IMR-90 (cell line): ENCODE data around the gene FAAP100. TPM values are rescaled to one million over a fixed set of nuclear protein-coding genes. Genes with fewer than 3 reads are reported as not detected.

Experiments
- ATAC-seq: fragments of 200-7000 bp; cut with Tn5 transposase; 2 replicates; pipeline ENCODE4 v1.9.1; 2020; ENCODE audit warnings: low read depth, mild to moderate bottlenecking, moderate library complexity
- BruUV-seq: library from RNA; stranded (reverse); fragments of 400-500 nt; replicated peaks from 2 replicates; lab custom pipeline; 2021; lab: Mats Ljungman, UMichigan
- CTCF ChIA-PET: fragments of 300-600 bp; formaldehyde crosslinking; extraction: SDS; loops from one replicate; lab custom pipeline; 2021; ENCODE audit warnings: antibody characterized with exemption; lab: Yijun Ruan, JAX
- POLR2A ChIA-PET: fragments of 300-600 bp; sonication (Branson Sonifier 250); formaldehyde crosslinking; loops from one replicate; lab custom pipeline; 2022; ENCODE audit warnings: antibody characterized with exemption; ENCODE audit not compliant: unreplicated experiment; lab: Charles Lee
- DNase-seq: peaks from one replicate; pipeline ENCODE4 v3.0.0; 2013
- H2AFZ ChIP-seq: replicated peaks from 2 replicates; pipeline ENCODE3; 2013; ENCODE audit warnings: low read length, mild to moderate bottlenecking; ENCODE audit not compliant: poor library complexity
- H2AK5ac ChIP-seq: 2 replicates; pipeline ENCODE4 v1.6.1; 2013; ENCODE audit warnings: low read depth, low read length, inconsistent platforms
- H2AK9ac ChIP-seq: replicated peaks from 2 replicates; pipeline ENCODE3; 2013; ENCODE audit warnings: mild to moderate bottlenecking, low read depth, low read length, moderate library complexity; ENCODE audit not compliant: poor library complexity
- H2BK120ac ChIP-seq: 2 replicates; pipeline ENCODE4 v1.6.1; 2013; ENCODE audit warnings: low read depth, low read length, inconsistent platforms
- H2BK15ac ChIP-seq: 3 replicates; pipeline ENCODE4 v1.6.1; 2013; ENCODE audit warnings: low read depth, low read length, inconsistent platforms
- H2BK20ac ChIP-seq: 2 replicates; pipeline ENCODE4 v1.6.1; 2013; ENCODE audit warnings: low read depth, mild to moderate bottlenecking, inconsistent platforms, low read length, moderate library complexity
- H2BK5ac ChIP-seq: 2 replicates; pipeline ENCODE4 v1.6.1; 2013; ENCODE audit warnings: mild to moderate bottlenecking, low read depth, low read length, inconsistent platforms; ENCODE audit not compliant: poor library complexity, severe bottlenecking
- H3K14ac ChIP-seq: replicated peaks from 2 replicates; pipeline ENCODE4 v1.6.1; 2013; ENCODE audit warnings: low read depth, low read length, inconsistent platforms
- H3K18ac ChIP-seq: 2 replicates; pipeline ENCODE4 v1.6.1; 2013; ENCODE audit warnings: low read depth, low read length, control low read depth
- H3K23ac ChIP-seq: 2 replicates; pipeline ENCODE4 v1.6.1; 2013; ENCODE audit warnings: low read depth, low read length, inconsistent platforms
- H3K27ac ChIP-seq: 2 replicates; pipeline ENCODE4 v1.5.1; 2013; ENCODE audit warnings: mild to moderate bottlenecking, control low read depth, low read length; ENCODE audit not compliant: insufficient read depth
- H3K27me3 ChIP-seq: 2 replicates; pipeline ENCODE4 v1.6.1; 2013; ENCODE audit warnings: low read length; ENCODE audit not compliant: control insufficient read depth, insufficient read depth
- H3K36me3 ChIP-seq: 2 replicates; pipeline ENCODE4 v1.6.1; 2013; ENCODE audit warnings: low read length, mixed read lengths; ENCODE audit not compliant: control insufficient read depth, insufficient read depth
- H3K4ac ChIP-seq: 2 replicates; pipeline ENCODE4 v1.6.1; 2013; ENCODE audit warnings: low read depth, low read length, inconsistent platforms
- H3K4me1 ChIP-seq: 2 replicates; pipeline ENCODE4 v1.6.1; 2013; ENCODE audit warnings: low read length, mixed read lengths; ENCODE audit not compliant: control insufficient read depth, insufficient read depth
- H3K4me2 ChIP-seq: 2 replicates; pipeline ENCODE4 v1.6.1; 2013; ENCODE audit warnings: low read depth, mild to moderate bottlenecking, control low read depth, low read length, moderate library complexity
- H3K4me3 ChIP-seq: 2 replicates; pipeline ENCODE4 v1.5.1; 2013; ENCODE audit warnings: low read depth, mild to moderate bottlenecking, control low read depth, low read length, moderate library complexity; ENCODE audit not compliant: insufficient read depth
- H3K56ac ChIP-seq: 2 replicates; pipeline ENCODE4 v1.6.1; 2013; ENCODE audit warnings: low read length, inconsistent platforms; ENCODE audit not compliant: insufficient read depth; ENCODE audit errors: extremely low read depth
- H3K79me1 ChIP-seq, 2 experiments: 2 replicates each; pipeline ENCODE4 v1.6.1; 2013; ENCODE audit warnings: low read length in 2 of 2, inconsistent platforms in 1 of 2, low read depth in 1 of 2
- H3K9ac ChIP-seq: 2 replicates; pipeline ENCODE4 v1.6.1; 2013; ENCODE audit warnings: low read depth, low read length, control low read depth
- H3K9me1 ChIP-seq: 2 replicates; pipeline ENCODE4 v1.6.1; 2013; ENCODE audit warnings: low read length, inconsistent platforms; ENCODE audit not compliant: insufficient read depth
- H3K9me3 ChIP-seq: 2 replicates; pipeline ENCODE4 v1.6.1; 2013; ENCODE audit warnings: low read length; ENCODE audit not compliant: control insufficient read depth, insufficient read depth
- H4K20me1 ChIP-seq: 2 replicates; pipeline ENCODE4 v1.6.1; 2013; ENCODE audit warnings: low read length, inconsistent platforms; ENCODE audit not compliant: insufficient read depth
- H4K5ac ChIP-seq: 2 replicates; pipeline ENCODE4 v1.6.1; 2013; ENCODE audit warnings: mild to moderate bottlenecking, low read depth, low read length, control low read depth
- H4K8ac ChIP-seq, 2 experiments: 2 replicates each; pipeline ENCODE4 v1.6.1; 2013; ENCODE audit warnings: low read depth in 2 of 2, low read length in 2 of 2, control low read depth in 1 of 2, inconsistent platforms in 1 of 2
- H4K91ac ChIP-seq: 2 replicates; pipeline ENCODE4 v1.6.1; 2013; ENCODE audit warnings: low read depth, low read length, inconsistent platforms; ENCODE audit not compliant: insufficient read depth
- BHLHE40 ChIP-seq: fragments of 150-350 bp; IDR thresholded peaks from 2 replicates; pipeline ENCODE4 v1.6.1; 2016; ENCODE audit warnings: mild to moderate bottlenecking, low read depth, low read length
- FOS ChIP-seq: fragments of 150-350 bp; IDR thresholded peaks from 2 replicates; pipeline ENCODE4 v1.6.1; 2016; ENCODE audit warnings: low read depth, low read length
- MAZ ChIP-seq: IDR thresholded peaks from 2 replicates; pipeline ENCODE4 v1.6.1; 2012; ENCODE audit warnings: low read depth, mild to moderate bottlenecking, low read length, improper control_type of control experiment, moderate library complexity, borderline replicate concordance
- POLR2A ChIP-seq: IDR thresholded peaks from 2 replicates; pipeline ENCODE4 v1.6.1; 2012; ENCODE audit warnings: mild to moderate bottlenecking, low read depth, low read length
- RAD21 ChIP-seq: IDR thresholded peaks from 2 replicates; pipeline ENCODE4 v1.6.1; 2012; ENCODE audit warnings: low read length, improper control_type of control experiment
- RFX5 ChIP-seq: IDR thresholded peaks from 2 replicates; pipeline ENCODE4 v1.8.0; 2012; ENCODE audit warnings: low read depth, mild to moderate bottlenecking, low read length, moderate library complexity
- SMC3 ChIP-seq: fragments of 150-350 bp; IDR thresholded peaks from 2 replicates; pipeline ENCODE4 v1.6.1; 2016; ENCODE audit warnings: low read depth, mild to moderate bottlenecking, antibody characterized with exemption, low read length, moderate library complexity
- WGBS, 2 experiments: methylation state at CpG; one replicate each; pipeline versions ENCODE4 v1.1.5 to v1.1.7; 2013; ENCODE audit warnings: missing lambda C conversion rate in 2 of 2; ENCODE audit not compliant: insufficient read length in 1 of 2; ENCODE audit errors: extremely low coverage in 2 of 2; 5-methylcytosine and 5-hydroxymethylcytosine counted together
- dilution Hi-C: fragments of 300-500 bp; cut with HindIII; formaldehyde crosslinking; loops from one replicate; pipeline ENCODE4 v1.14.3; 2018; ENCODE audit warnings: low sequenced_read_pairs; ENCODE audit not compliant: unreplicated experiment
- in situ Hi-C: fragments of 300-500 bp; cut with MboI; formaldehyde crosslinking; loops from 3 replicates; pipeline ENCODE4 v1.14.3; 2019; ENCODE audit warnings: low sequenced_read_pairs, inconsistent platforms, mixed read lengths
- intact Hi-C: fragments of 100-400 bp; cut with micrococcal nuclease; formaldehyde crosslinking; loops from 2 replicates; pipeline ENCODE4 v1.10.0; 2022
- polyA plus RNA-seq, 3 experiments: library from polyadenylated mRNA; depleted of rRNA; stranded (reverse); fragments of >200 nt; gene quantifications; 2 replicates each; pipeline ENCODE4 v1.2.3, GENCODE V29; 2012; ENCODE audit warnings: low replicate concordance in 1 of 3
- total RNA-seq: library from RNA; depleted of rRNA; stranded (reverse); fragments of >200 nt; gene quantifications from 2 replicates; pipeline ENCODE4 v1.2.3, GENCODE V29; 2012
- TF ChIP-seq, protein P1 (sequence below): fragments of 150-350 bp; IDR thresholded peaks from 2 replicates; pipeline ENCODE4 v1.6.1; 2016; ENCODE audit warnings: low read depth, mild to moderate bottlenecking, low read length, moderate library complexity, borderline replicate concordance
- TF ChIP-seq, protein P2 (sequence below): fragments of 150-350 bp; IDR thresholded peaks from 2 replicates; pipeline ENCODE4 v1.6.1; 2017; ENCODE audit warnings: mild to moderate bottlenecking, antibody characterized with exemption, low read length, low read depth
- TF ChIP-seq, protein P3 (sequence below): conservative IDR thresholded peaks from 2 replicates; pipeline ENCODE4 v1.5.1; 2012; ENCODE audit warnings: mild to moderate bottlenecking, low read depth, low read length, improper control_type of control experiment

Gene FAAP100
- total and polyA plus RNA-seq, 2 of the 4 experiments (the other 2 are of a cell fraction) = 7.9 to 24.8 TPM

DNA sequence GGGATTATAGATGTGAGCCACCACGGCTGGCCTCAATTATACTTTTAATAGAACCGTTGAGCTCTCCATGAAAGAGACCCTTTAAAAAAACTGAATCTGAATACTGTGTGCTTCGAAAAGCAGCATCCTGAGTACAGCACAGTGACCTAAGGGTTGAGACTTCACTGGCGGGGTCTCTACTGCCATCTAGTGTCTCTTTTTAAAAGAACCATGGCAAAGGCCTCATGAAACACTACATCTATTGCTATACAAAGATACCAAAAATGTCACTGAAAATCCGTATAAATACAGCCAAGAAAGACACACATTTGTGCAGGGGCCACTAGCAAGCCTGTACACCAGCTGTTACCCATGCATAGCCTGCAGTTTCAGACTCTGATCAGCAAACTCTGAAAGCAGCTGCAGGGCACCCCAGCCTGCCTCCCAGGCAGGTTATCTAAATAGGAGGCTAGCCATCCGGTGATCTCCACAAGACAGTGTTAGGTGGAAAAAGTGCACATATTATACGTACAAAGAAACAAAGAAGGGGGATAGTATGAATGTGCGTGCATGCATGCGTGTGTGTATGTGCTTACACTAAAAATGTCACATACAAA, 49.5 kb upstream of the FAAP100 start:
- DNase-seq = peak; percentile 78
- Histone ChIP-seq H2BK15ac (no peak overlapping the region), H2BK120ac (no peak overlapping the region), H3K56ac (no peak overlapping the region), H3K4me2 (no peak overlapping the region), H3K14ac (no peak overlapping the region), H4K20me1 (peaks cover 26% of the 10 kb centered on the region), H2AK9ac (no peak overlapping the region), H3K27ac (no peak overlapping the region), H2BK20ac (no peak overlapping the region), H3K23ac (no peak overlapping the region), H2AK5ac (no peak overlapping the region), H3K18ac (no peak overlapping the region), H3K9me3 (no peaks in the 10 kb centered on the region), H3K9me1 (peaks cover 3% of the 10 kb centered on the region; the same call in 1 of the 2 replicates), H2AFZ (no peak overlapping the region), H4K8ac (no peak overlapping the region; a peak in 1 of 4 replicates), H4K5ac (no peak overlapping the region), H4K91ac (no peak overlapping the region), H3K4ac (no peak overlapping the region), H3K27me3 (no peaks in the 10 kb centered on the region), H3K9ac (no peak overlapping the region), H3K4me1 (peaks cover 3% of the 10 kb centered on the region; the same call in 1 of the 2 replicates), H3K79me1 (peaks cover 18 to 53% of the 10 kb centered on the region in 2 experiments), H3K4me3 (no peak overlapping the region), H3K36me3 (peaks cover 51% of the 10 kb centered on the region), H2BK5ac (no peak overlapping the region)
- intact Hi-C loops = loop anchor here (1.0 kb wide), 2 partner anchors 48 to 80 kb away; no protein-coding TSS in a partner anchor
- no TSS peak for BruUV-seq
- no CpG with 5 or more reads among the region's 9 CpGs for WGBS, 2 experiments
- CTCF ChIA-PET = interaction anchor here (0.5 to 1.7 kb wide), 3 partner anchors 33 to 93 kb away, joined by 3 to 4 read pairs (median 4); no protein-coding TSS in a partner anchor
- TF ChIP-seq RFX5 = no peak
- TF ChIP-seq FOS = no peak
- peak; percentile 72 for TF ChIP-seq SMC3
- TF ChIP-seq, protein P1, sequence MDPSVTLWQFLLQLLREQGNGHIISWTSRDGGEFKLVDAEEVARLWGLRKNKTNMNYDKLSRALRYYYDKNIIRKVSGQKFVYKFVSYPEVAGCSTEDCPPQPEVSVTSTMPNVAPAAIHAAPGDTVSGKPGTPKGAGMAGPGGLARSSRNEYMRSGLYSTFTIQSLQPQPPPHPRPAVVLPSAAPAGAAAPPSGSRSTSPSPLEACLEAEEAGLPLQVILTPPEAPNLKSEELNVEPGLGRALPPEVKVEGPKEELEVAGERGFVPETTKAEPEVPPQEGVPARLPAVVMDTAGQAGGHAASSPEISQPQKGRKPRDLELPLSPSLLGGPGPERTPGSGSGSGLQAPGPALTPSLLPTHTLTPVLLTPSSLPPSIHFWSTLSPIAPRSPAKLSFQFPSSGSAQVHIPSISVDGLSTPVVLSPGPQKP = no peak
- TF ChIP-seq BHLHE40 = no peak
- TF ChIP-seq MAZ = no peak
- peak; percentile 88 for TF ChIP-seq RAD21
- TF ChIP-seq, protein P2, sequence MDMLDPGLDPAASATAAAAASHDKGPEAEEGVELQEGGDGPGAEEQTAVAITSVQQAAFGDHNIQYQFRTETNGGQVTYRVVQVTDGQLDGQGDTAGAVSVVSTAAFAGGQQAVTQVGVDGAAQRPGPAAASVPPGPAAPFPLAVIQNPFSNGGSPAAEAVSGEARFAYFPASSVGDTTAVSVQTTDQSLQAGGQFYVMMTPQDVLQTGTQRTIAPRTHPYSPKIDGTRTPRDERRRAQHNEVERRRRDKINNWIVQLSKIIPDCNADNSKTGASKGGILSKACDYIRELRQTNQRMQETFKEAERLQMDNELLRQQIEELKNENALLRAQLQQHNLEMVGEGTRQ = no peak
- TF ChIP-seq, protein P3, sequence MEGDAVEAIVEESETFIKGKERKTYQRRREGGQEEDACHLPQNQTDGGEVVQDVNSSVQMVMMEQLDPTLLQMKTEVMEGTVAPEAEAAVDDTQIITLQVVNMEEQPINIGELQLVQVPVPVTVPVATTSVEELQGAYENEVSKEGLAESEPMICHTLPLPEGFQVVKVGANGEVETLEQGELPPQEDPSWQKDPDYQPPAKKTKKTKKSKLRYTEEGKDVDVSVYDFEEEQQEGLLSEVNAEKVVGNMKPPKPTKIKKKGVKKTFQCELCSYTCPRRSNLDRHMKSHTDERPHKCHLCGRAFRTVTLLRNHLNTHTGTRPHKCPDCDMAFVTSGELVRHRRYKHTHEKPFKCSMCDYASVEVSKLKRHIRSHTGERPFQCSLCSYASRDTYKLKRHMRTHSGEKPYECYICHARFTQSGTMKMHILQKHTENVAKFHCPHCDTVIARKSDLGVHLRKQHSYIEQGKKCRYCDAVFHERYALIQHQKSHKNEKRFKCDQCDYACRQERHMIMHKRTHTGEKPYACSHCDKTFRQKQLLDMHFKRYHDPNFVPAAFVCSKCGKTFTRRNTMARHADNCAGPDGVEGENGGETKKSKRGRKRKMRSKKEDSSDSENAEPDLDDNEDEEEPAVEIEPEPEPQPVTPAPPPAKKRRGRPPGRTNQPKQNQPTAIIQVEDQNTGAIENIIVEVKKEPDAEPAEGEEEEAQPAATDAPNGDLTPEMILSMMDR = peak; percentile 85
- 0 out of 2 replicates have a peak, but pooled peaks have one; percentile 31 for TF ChIP-seq POLR2A
- in situ Hi-C loops = no loop called here
- peak; percentile 96 for ATAC-seq
- dilution Hi-C loops = no loop called here
- POLR2A ChIA-PET = no interaction called here
